GM12878 (cell line): ENCODE measurements around the gene FANCL. TPM values are rescaled to one million over a fixed set of nuclear protein-coding genes. Genes with fewer than 3 reads are reported as not detected.

Source experiments
- ATAC-seq: fragments of 200-7000 bp; cut with Tn5 transposase; 3 replicates; pipeline ENCODE4 v1.9.1; 2020; ENCODE audit warnings: mild to moderate bottlenecking, moderate library complexity
- BruUV-seq: library from RNA; stranded (reverse); fragments of 400-500 nt; replicated peaks from 2 replicates; lab custom pipeline; 2021; lab: Mats Ljungman, UMichigan
- CTCF ChIA-PET: fragments of 300-600 bp; sonication (Branson Sonifier 250); formaldehyde crosslinking; extraction: SDS; loops from one replicate; lab custom pipeline; 2021; ENCODE audit warnings: inconsistent platforms; lab: Yijun Ruan, JAX
- POLR2A ChIA-PET: fragments of 350-600 bp; formaldehyde crosslinking; extraction: SDS; loops from one replicate; lab custom pipeline; 2021; ENCODE audit warnings: inconsistent platforms; lab: Charles Lee
- RAD21 ChIA-PET: fragments of 300-600 bp; sonication (Branson Sonifier 250); formaldehyde crosslinking; loops from one replicate; lab custom pipeline; 2023; ENCODE audit warnings: antibody characterized with exemption; ENCODE audit not compliant: unreplicated experiment; lab: Charles Lee
- SMC1A ChIA-PET: fragments of 300-600 bp; sonication (Branson Sonifier 250); formaldehyde crosslinking; loops from one replicate; lab custom pipeline; 2023; ENCODE audit not compliant: unreplicated experiment, uncharacterized antibody; lab: Charles Lee
- DNase-seq: peaks from one replicate; pipeline ENCODE4 v3.0.0-alpha.2; 2011; ENCODE audit warnings: low read depth, low spot score
- FAIRE-seq: peaks from 3 replicates; lab custom pipeline; 2011; peaks lifted over from hg19 to GRCh38; lab: Jason Lieb, UNC
- H2AFZ ChIP-seq: 2 replicates; pipeline ENCODE4 v1.6.0; 2011; ENCODE audit warnings: low read depth, low read length, control low read depth; ENCODE audit not compliant: control insufficient read depth
- H3K27ac ChIP-seq: 2 replicates; pipeline ENCODE4 v1.5.1; 2011; ENCODE audit warnings: control low read depth; ENCODE audit not compliant: control insufficient read depth, insufficient read depth
- H3K27me3 ChIP-seq, 2 experiments: replicated peaks in 1 of 2; 2 replicates each; pipeline versions ENCODE4 v1.6.0 to v1.6.1; 2011; ENCODE audit warnings: low read length in 1 of 2; ENCODE audit not compliant: control insufficient read depth in 2 of 2, insufficient read depth in 2 of 2
- H3K36me3 ChIP-seq, 2 experiments: 2 replicates each; pipeline ENCODE4 v1.5.1; 2011; ENCODE audit warnings: low read length in 1 of 2; ENCODE audit not compliant: control insufficient read depth in 2 of 2, insufficient read depth in 2 of 2
- H3K4me1 ChIP-seq: 2 replicates; pipeline ENCODE4 v1.6.1; 2011; ENCODE audit warnings: mild to moderate bottlenecking, low read length, moderate library complexity, mixed read lengths; ENCODE audit not compliant: control insufficient read depth, insufficient read depth
- H3K4me2 ChIP-seq: 2 replicates; pipeline ENCODE4 v1.6.0; 2011; ENCODE audit warnings: control low read depth; ENCODE audit not compliant: control insufficient read depth, insufficient read depth
- H3K4me3 ChIP-seq: fragments of 200-600 bp; sonication (generic); 2 replicates; pipeline ENCODE4 v1.5.1; 2016
- H3K79me2 ChIP-seq: 2 replicates; pipeline ENCODE4 v1.6.0; 2011; ENCODE audit warnings: low read length; ENCODE audit not compliant: control insufficient read depth, insufficient read depth
- H3K9ac ChIP-seq: 2 replicates; pipeline ENCODE4 v1.8.0; 2011; ENCODE audit warnings: low read length, control low read depth, mixed read lengths; ENCODE audit not compliant: control insufficient read depth, insufficient read depth
- H3K9me3 ChIP-seq: replicated peaks from 3 replicates; pipeline ENCODE4 v1.5.1; 2011; ENCODE audit warnings: mild to moderate bottlenecking, low read length; ENCODE audit not compliant: control insufficient read depth, insufficient read depth
- H4K20me1 ChIP-seq: 2 replicates; pipeline ENCODE4 v1.6.0; 2011; ENCODE audit not compliant: control insufficient read depth, insufficient read depth
- ASH2L ChIP-seq: fragments of 300-600, 200-600 bp; sonication (generic); IDR thresholded peaks from 2 replicates; pipeline ENCODE4 v1.6.1; 2017; ENCODE audit warnings: low read depth, mild to moderate bottlenecking, borderline replicate concordance
- BRCA1 ChIP-seq: IDR thresholded peaks from 2 replicates; pipeline ENCODE4 v1.6.1; 2011; ENCODE audit warnings: low read depth, low read length, improper control_type of control experiment
- CBX3 ChIP-seq: fragments of 200-600 bp; sonication (generic); IDR thresholded peaks from 2 replicates; pipeline ENCODE4 v1.6.1; 2016; ENCODE audit warnings: low read depth, borderline replicate concordance
- CHD4 ChIP-seq: fragments of 200-600 bp; sonication (generic); IDR thresholded peaks from 2 replicates; pipeline ENCODE4 v1.6.1; 2016; ENCODE audit warnings: mild to moderate bottlenecking
- IRF4 ChIP-seq: IDR thresholded peaks from 2 replicates; pipeline ENCODE4 v1.6.1; 2011; ENCODE audit warnings: low read depth, low read length
- MXI1 ChIP-seq: fragments of 150-350 bp; IDR thresholded peaks from 2 replicates; pipeline ENCODE4 v1.6.1; 2011; ENCODE audit warnings: low read depth, mild to moderate bottlenecking, inconsistent platforms, low read length, improper control_type of control experiment
- PML ChIP-seq: IDR thresholded peaks from 2 replicates; pipeline ENCODE4 v1.6.1; 2012; ENCODE audit warnings: low read length, inconsistent platforms
- RFX5 ChIP-seq: IDR thresholded peaks from 2 replicates; pipeline ENCODE4 v1.6.1; 2011; ENCODE audit warnings: low read depth, low read length, improper control_type of control experiment
- SMARCA5 ChIP-seq: fragments of 450-650 bp; IDR thresholded peaks from 2 replicates; pipeline ENCODE4 v1.6.1; 2017; ENCODE audit warnings: mild to moderate bottlenecking
- TCF12 ChIP-seq: IDR thresholded peaks from 2 replicates; pipeline ENCODE4 v1.6.1; 2011; ENCODE audit warnings: low read depth, mild to moderate bottlenecking, low read length
- TCF7 ChIP-seq: IDR thresholded peaks from 2 replicates; pipeline ENCODE4 v1.6.1; 2014; ENCODE audit warnings: antibody characterized with exemption, borderline replicate concordance
- WGBS: methylation state at CpG from one replicate; pipeline ENCODE4 v1.1.6; 2016; ENCODE audit warnings: low lambda C conversion rate; ENCODE audit not compliant: insufficient replicate concordance, insufficient coverage; ENCODE audit errors: missing lambda C conversion rate; 5-methylcytosine and 5-hydroxymethylcytosine counted together
- in situ Hi-C: fragments of 300-500 bp; cut with MboI; formaldehyde crosslinking; loops from 9 replicates; pipeline ENCODE4 v1.14.3; 2018; ENCODE audit warnings: mixed read lengths
- intact Hi-C: fragments of 100-400 bp; cut with micrococcal nuclease; formaldehyde crosslinking; loops from one replicate; pipeline ENCODE4 v1.14.2; 2022; ENCODE audit not compliant: unreplicated experiment
- polyA plus RNA-seq, 11 experiments: library from polyadenylated mRNA; depleted of rRNA in 4 of 11; unstranded in 6 of 11; stranded (reverse) in 5 of 11; fragments of >200 nt; fragmentation: Nextera tagmentation in 4 of 11; fragmentation: Illumina TruSeq in 1 of 11; extraction: Ambion mirVana in 4 of 11; extraction: Trizol in 1 of 11; gene quantifications; 1 replicate in 1 of 11; 2 replicates in 10 of 11; pipeline versions ENCODE4 v1.2.1 to v1.2.3, GENCODE V29; 2011 to 2016; ENCODE audit warnings: inconsistent platforms in 2 of 11, missing spikeins in 2 of 11, low read depth in 1 of 11
- total RNA-seq, 4 experiments: library from RNA; depleted of rRNA in 3 of 4; stranded (reverse); fragments of >200 nt in 3 of 4; fragmentation: Illumina TruSeq in 1 of 4; extraction: Trizol in 1 of 4; gene quantifications; 2 replicates each; pipeline versions ENCODE4 v1.2.1 to v1.2.3, GENCODE V29; 2013 to 2021
- TF ChIP-seq, protein P1 (sequence below): fragments of 450-650 bp; IDR thresholded peaks from 2 replicates; pipeline ENCODE4 v1.6.1; 2014; ENCODE audit warnings: mild to moderate bottlenecking
- TF ChIP-seq, protein P2 (sequence below): fragments of 450-650 bp; IDR thresholded peaks from 2 replicates; pipeline ENCODE4 v1.6.1; 2017; ENCODE audit warnings: mild to moderate bottlenecking
- TF ChIP-seq, protein P3 (sequence below): fragments of 450-650 bp; formaldehyde crosslinking; IDR thresholded peaks from 2 replicates; pipeline ENCODE4 v1.4.0; 2020; ENCODE audit warnings: mild to moderate bottlenecking, moderate library complexity

FANCL gene
- total and polyA plus RNA-seq, 10 of the 15 experiments (the other 5 are each of a cell fraction or from before 2014, with no cell fraction given): 30.8 to 90.5 (median 52.3) TPM

DNA sequence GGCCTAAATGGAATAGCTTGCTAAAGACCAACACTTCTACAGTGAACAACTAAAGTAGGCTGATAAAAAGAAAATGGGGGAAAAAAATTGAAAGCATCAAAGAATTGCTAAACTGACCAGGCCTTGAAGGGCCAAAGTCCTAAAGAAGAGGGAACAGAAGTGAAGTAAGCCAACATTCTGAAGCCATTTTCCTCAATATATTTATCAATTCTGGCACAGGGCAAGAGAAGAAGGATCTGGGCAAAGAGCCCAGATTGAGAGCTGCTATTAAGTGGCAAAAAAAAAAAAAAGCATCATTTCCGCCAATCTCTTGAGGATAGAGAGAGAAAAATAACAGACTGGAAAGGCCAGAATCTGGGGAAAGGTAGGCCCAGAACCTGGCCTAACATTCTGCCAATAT, 25.7 kb downstream of the FANCL start:
- no peak overlapping the region for H3K4me2 ChIP-seq
- no peak overlapping the region for H3K4me3 ChIP-seq
- ChIA-PET SMC1A (interaction anchor here (0.6 to 1.0 kb wide), 3 partner anchors 118 to 306 kb away, joined by 3 read pairs; no protein-coding TSS in a partner anchor), POLR2A (no interaction called here), RAD21 (no interaction called here), CTCF (interaction anchor here (1.5 kb wide), 1 partner anchor 48 kb away, joined by 3 read pairs; no protein-coding TSS in a partner anchor)
- H3K36me3 ChIP-seq: peaks cover 5 to 30% of the 10 kb centered on the region in 2 experiments
- H3K4me1 ChIP-seq: no peaks in the 10 kb centered on the region
- TF ChIP-seq CBX3 (no peak), IRF4 (no peak), MXI1 (no peak), BRCA1 (no peak), SMARCA5 (no peak), CHD4 (no peak), PML (no peak), TCF12 (no peak), TCF7 (no peak), RFX5 (no peak), ASH2L (no peak)
- TF ChIP-seq, protein P1, sequence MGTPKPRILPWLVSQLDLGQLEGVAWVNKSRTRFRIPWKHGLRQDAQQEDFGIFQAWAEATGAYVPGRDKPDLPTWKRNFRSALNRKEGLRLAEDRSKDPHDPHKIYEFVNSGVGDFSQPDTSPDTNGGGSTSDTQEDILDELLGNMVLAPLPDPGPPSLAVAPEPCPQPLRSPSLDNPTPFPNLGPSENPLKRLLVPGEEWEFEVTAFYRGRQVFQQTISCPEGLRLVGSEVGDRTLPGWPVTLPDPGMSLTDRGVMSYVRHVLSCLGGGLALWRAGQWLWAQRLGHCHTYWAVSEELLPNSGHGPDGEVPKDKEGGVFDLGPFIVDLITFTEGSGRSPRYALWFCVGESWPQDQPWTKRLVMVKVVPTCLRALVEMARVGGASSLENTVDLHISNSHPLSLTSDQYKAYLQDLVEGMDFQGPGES: no peak
- TF ChIP-seq, protein P2, sequence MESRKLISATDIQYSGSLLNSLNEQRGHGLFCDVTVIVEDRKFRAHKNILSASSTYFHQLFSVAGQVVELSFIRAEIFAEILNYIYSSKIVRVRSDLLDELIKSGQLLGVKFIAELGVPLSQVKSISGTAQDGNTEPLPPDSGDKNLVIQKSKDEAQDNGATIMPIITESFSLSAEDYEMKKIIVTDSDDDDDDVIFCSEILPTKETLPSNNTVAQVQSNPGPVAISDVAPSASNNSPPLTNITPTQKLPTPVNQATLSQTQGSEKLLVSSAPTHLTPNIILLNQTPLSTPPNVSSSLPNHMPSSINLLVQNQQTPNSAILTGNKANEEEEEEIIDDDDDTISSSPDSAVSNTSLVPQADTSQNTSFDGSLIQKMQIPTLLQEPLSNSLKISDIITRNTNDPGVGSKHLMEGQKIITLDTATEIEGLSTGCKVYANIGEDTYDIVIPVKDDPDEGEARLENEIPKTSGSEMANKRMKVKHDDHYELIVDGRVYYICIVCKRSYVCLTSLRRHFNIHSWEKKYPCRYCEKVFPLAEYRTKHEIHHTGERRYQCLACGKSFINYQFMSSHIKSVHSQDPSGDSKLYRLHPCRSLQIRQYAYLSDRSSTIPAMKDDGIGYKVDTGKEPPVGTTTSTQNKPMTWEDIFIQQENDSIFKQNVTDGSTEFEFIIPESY: no peak
- TF ChIP-seq, protein P3, sequence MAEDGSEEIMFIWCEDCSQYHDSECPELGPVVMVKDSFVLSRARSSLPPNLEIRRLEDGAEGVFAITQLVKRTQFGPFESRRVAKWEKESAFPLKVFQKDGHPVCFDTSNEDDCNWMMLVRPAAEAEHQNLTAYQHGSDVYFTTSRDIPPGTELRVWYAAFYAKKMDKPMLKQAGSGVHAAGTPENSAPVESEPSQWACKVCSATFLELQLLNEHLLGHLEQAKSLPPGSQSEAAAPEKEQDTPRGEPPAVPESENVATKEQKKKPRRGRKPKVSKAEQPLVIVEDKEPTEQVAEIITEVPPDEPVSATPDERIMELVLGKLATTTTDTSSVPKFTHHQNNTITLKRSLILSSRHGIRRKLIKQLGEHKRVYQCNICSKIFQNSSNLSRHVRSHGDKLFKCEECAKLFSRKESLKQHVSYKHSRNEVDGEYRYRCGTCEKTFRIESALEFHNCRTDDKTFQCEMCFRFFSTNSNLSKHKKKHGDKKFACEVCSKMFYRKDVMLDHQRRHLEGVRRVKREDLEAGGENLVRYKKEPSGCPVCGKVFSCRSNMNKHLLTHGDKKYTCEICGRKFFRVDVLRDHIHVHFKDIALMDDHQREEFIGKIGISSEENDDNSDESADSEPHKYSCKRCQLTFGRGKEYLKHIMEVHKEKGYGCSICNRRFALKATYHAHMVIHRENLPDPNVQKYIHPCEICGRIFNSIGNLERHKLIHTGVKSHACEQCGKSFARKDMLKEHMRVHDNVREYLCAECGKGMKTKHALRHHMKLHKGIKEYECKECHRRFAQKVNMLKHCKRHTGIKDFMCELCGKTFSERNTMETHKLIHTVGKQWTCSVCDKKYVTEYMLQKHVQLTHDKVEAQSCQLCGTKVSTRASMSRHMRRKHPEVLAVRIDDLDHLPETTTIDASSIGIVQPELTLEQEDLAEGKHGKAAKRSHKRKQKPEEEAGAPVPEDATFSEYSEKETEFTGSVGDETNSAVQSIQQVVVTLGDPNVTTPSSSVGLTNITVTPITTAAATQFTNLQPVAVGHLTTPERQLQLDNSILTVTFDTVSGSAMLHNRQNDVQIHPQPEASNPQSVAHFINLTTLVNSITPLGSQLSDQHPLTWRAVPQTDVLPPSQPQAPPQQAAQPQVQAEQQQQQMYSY: no peak
- H3K27me3 ChIP-seq: no peaks in the 10 kb centered on the region
- intact Hi-C loops: no loop called here
- peaks cover 7% of the 10 kb centered on the region for H3K9me3 ChIP-seq
- H3K9ac ChIP-seq: no peak overlapping the region
- no peak overlapping the region for H3K27ac ChIP-seq
- ATAC-seq (no peak), DNase-seq (no peak), FAIRE-seq (no peak)
- H3K79me2 ChIP-seq: no peaks in the 10 kb centered on the region
- 93% methylated on average over 1 of the region's 1 CpG for WGBS
- no TSS peak for BruUV-seq
- no peaks in the 10 kb centered on the region for H4K20me1 ChIP-seq
- in situ Hi-C loops: no loop called here
- no peak overlapping the region for H2AFZ ChIP-seq
